ENCODE measurements around the gene TUBGCP5.

GRCh38 chr15:22973286-22973685 is 66.1 kb downstream of the TUBGCP5 start:
- TF ChIP-seq EP300 (IDR thresholded peaks at IDR 0.05) (no peak), POLR2A (IDR thresholded peaks at IDR 0.05) (no peak), CTCF (IDR thresholded peaks at IDR 0.05) (no peak), POLR2AphosphoS5 (IDR thresholded peaks at IDR 0.05) (no peak)
